K562 (cell line): Measurements from ENCODE around the gene ZNF747. TPM values are rescaled to one million over a fixed set of nuclear protein-coding genes. Genes with fewer than 3 reads are reported as not detected.

Experiments used
- CBFB ChIP-seq: sonication (generic); formaldehyde crosslinking; IDR thresholded peaks from 2 replicates; pipeline ENCODE4 v1.4.0; 2020; ENCODE audit warnings: mild to moderate bottlenecking, missing genetic modification reagents
- CUX1 ChIP-seq: fragments of 200-800 bp; sonication (Bioruptor generic); IDR thresholded peaks from 2 replicates; pipeline ENCODE4 v1.6.1; 2016; ENCODE audit warnings: missing genetic modification characterization, missing compliant biosample characterization
- E2F6 ChIP-seq, 2 experiments: IDR thresholded peaks; 2 replicates each; pipeline ENCODE4 v1.6.1; 2011; ENCODE audit warnings: borderline replicate concordance in 1 of 2, control low read depth in 1 of 2, low read depth in 1 of 2, low read length in 1 of 2, mild to moderate bottlenecking in 1 of 2, mixed read lengths in 1 of 2, moderate library complexity in 1 of 2; ENCODE audit not compliant: insufficient read depth in 1 of 2, insufficient read length in 1 of 2, poor library complexity in 1 of 2, severe bottlenecking in 1 of 2; ENCODE audit errors: extremely low read depth in 1 of 2
- FOXK2 ChIP-seq, 2 experiments: fragments of 450-650 bp; IDR thresholded peaks in 1 of 2; conservative IDR thresholded peaks in 1 of 2; 2 replicates each; pipeline ENCODE4 v1.6.1; 2016; ENCODE audit warnings: low read depth in 2 of 2, mild to moderate bottlenecking in 1 of 2
- HDAC3 ChIP-seq: fragments of 450-650 bp; IDR thresholded peaks from 2 replicates; pipeline ENCODE4 v1.6.1; 2018; ENCODE audit warnings: borderline replicate concordance, mild to moderate bottlenecking, moderate library complexity; ENCODE audit not compliant: partially characterized antibody
- HMGXB4 ChIP-seq: sonication (generic); formaldehyde crosslinking; IDR thresholded peaks from 2 replicates; pipeline ENCODE4 v1.8.1; 2023; ENCODE audit warnings: mild to moderate bottlenecking, missing genetic modification reagents
- KLF10 ChIP-seq: fragments of 250-450 bp; sonication (Bioruptor Pico); IDR thresholded peaks from 2 replicates; pipeline ENCODE4 v1.6.1; 2021; ENCODE audit warnings: matching md5 sums
- OTX1 ChIP-seq: fragments of 450-650 bp; formaldehyde crosslinking; IDR thresholded peaks from 2 replicates; pipeline ENCODE4 v1.4.0; 2022; ENCODE audit warnings: mild to moderate bottlenecking
- POLR2AphosphoS5 ChIP-seq: IDR thresholded peaks from 2 replicates; pipeline ENCODE4 v1.6.1; 2011; ENCODE audit warnings: mild to moderate bottlenecking, low read depth, low read length, moderate library complexity; ENCODE audit not compliant: control insufficient read depth, insufficient read depth
- RBM25 ChIP-seq: fragments of 200-400 bp; formaldehyde crosslinking; IDR thresholded peaks from 2 replicates; pipeline ENCODE4 v1.6.1; 2018; ENCODE audit warnings: low read length, low read depth, moderate library complexity; ENCODE audit not compliant: severe bottlenecking
- RFX5 ChIP-seq: IDR thresholded peaks from 2 replicates; pipeline ENCODE4 v1.6.1; 2011; ENCODE audit warnings: low read depth, mild to moderate bottlenecking, improper control_type of control experiment, low read length
- SPI1 ChIP-seq: IDR thresholded peaks from 2 replicates; pipeline ENCODE4 v1.6.1; 2011; ENCODE audit warnings: low read depth, low read length, control low read depth, borderline replicate concordance
- TCFL5 ChIP-seq: fragments of 250-450 bp; sonication (Bioruptor Pico); conservative IDR thresholded peaks from 2 replicates; pipeline ENCODE4 v1.6.1; 2021; ENCODE audit warnings: mild to moderate bottlenecking, moderate library complexity, matching md5 sums
- ZBTB49 ChIP-seq: sonication (generic); formaldehyde crosslinking; IDR thresholded peaks from 2 replicates; pipeline ENCODE4 v1.8.0; 2022; ENCODE audit warnings: missing genetic modification reagents, mild to moderate bottlenecking, borderline replicate concordance
- ZBTB8A ChIP-seq: fragments of 450-650 bp; IDR thresholded peaks from 2 replicates; pipeline ENCODE4 v1.6.1; 2018; ENCODE audit warnings: mild to moderate bottlenecking, moderate library complexity; ENCODE audit not compliant: partially characterized antibody
- ZNF12 ChIP-seq: sonication (generic); formaldehyde crosslinking; IDR thresholded peaks from 2 replicates; pipeline ENCODE4 v1.4.0; 2020; ENCODE audit warnings: mild to moderate bottlenecking, missing genetic modification reagents
- polyA plus RNA-seq, 8 experiments: library from polyadenylated mRNA; depleted of rRNA in 4 of 8; stranded (reverse) in 5 of 8; unstranded in 3 of 8; fragments of >200 nt; fragmentation: Nextera tagmentation in 2 of 8; fragmentation: Illumina TruSeq in 1 of 8; extraction: Ambion mirVana in 2 of 8; extraction: Trizol in 1 of 8; gene quantifications; 2 replicates each; pipeline versions ENCODE4 v1.2.1 to v1.2.3, GENCODE V29; 2011 to 2014; ENCODE audit warnings: inconsistent platforms in 1 of 8, missing spikeins in 1 of 8
- total RNA-seq, 7 experiments: library from RNA; depleted of rRNA in 6 of 7; stranded (reverse); fragments of >200 nt in 6 of 7; fragmentation: Illumina TruSeq in 2 of 7; extraction: Trizol in 2 of 7; gene quantifications; 2 replicates each; pipeline versions ENCODE4 v1.2.1 to v1.2.3, GENCODE V29; 2011 to 2021; ENCODE audit warnings: low replicate concordance in 1 of 7

The ZNF747 gene
- total and polyA plus RNA-seq, 9 of the 15 experiments (the other 6 are each of a cell fraction or from before 2014, with no cell fraction given): 0.14 to 3.3 (median 1.5) TPM

GRCh38 chr16:30527635-30528178 lies 7.0 kb downstream of the ZNF747 start (continued):
- no peak for TF ChIP-seq CUX1 (CRISPR knock-in tag)
- peak; percentile 29; the same call in 1 of the 2 replicates for TF ChIP-seq ZNF12 (CRISPR knock-in tag)
- TF ChIP-seq RBM25: no peak
- TF ChIP-seq ZBTB8A: no peak
- TF ChIP-seq E2F6 (IDR thresholded peaks at IDR 0.05; ENCODE audit: borderline replicate concordance in 1 of 2, extremely low read depth in 1 of 2, insufficient read depth in 1 of 2, insufficient read length in 1 of 2, low read depth in 1 of 2, low read length in 1 of 2, poor library complexity in 1 of 2, severe bottlenecking in 1 of 2): peak; percentile 14 to 32
- TF ChIP-seq POLR2AphosphoS5: no peak
- TF ChIP-seq OTX1 (CRISPR knock-in tag): peak; percentile 70; the same call in 1 of the 2 replicates
- TF ChIP-seq SPI1: peak; percentile 97
- peak; percentile 50; the same call in 1 of the 2 replicates for TF ChIP-seq CBFB
- no peak for TF ChIP-seq HMGXB4 (CRISPR knock-in tag)
- TF ChIP-seq KLF10 (CRISPR knock-in tag): no peak
- no peak for TF ChIP-seq ZBTB49 (CRISPR knock-in tag)
- no peak for TF ChIP-seq RFX5
- no peak for TF ChIP-seq HDAC3
- TF ChIP-seq FOXK2 (conservative IDR thresholded peaks at IDR 0.05 in 1 of 2, IDR thresholded peaks at IDR 0.05 in 1 of 2; ENCODE audit: low read depth in 2 of 2): 0 out of 4 replicates have a peak, but pooled peaks of 1 of the 2 experiments have one; percentile 6
- no peak for TF ChIP-seq TCFL5 (CRISPR knock-in tag)
